Sciatic nerve (tissue), 2 donors: ENCODE results near the gene MARF1. TPM values are rescaled to one million over a fixed set of nuclear protein-coding genes. Genes with fewer than 3 reads are reported as not detected.
"Not testable (repeated sequence)": the region's sequence is repeated elsewhere in the genome, so short reads cannot be mapped to it uniquely, and the experiment has no call there.

Source experiments
- ATAC-seq: fragments of 200-7000 bp; cut with Tn5 transposase; one replicate; pipeline ENCODE4 v1.9.1; 2020; ENCODE audit warnings: mild to moderate bottlenecking, moderate library complexity
- DNase-seq: peaks from one replicate; pipeline ENCODE4 v3.0.0-alpha.2; 2020; ENCODE audit warnings: low spot score
- intact Hi-C: fragments of 100-400 bp; cut with DNase I; formaldehyde crosslinking; loops from one replicate; pipeline ENCODE4 v1.14.2; 2022
- total RNA-seq: library from RNA; stranded (reverse); fragmentation: NEBNext Ultra II Directional; extraction: Animal tissue kit (Norgen Biotek cat#: 25700); gene quantifications from one replicate; pipeline ENCODE4 v1.2.1, GENCODE V29; 2021
- donor health status: DM: no; HTN: no; CAD: no.
- donor health status: DM: no; HTN: no; CAD: no.

Gene MARF1
- total RNA-seq, 1 donor from 2014 or later: 138 TPM

DNA sequence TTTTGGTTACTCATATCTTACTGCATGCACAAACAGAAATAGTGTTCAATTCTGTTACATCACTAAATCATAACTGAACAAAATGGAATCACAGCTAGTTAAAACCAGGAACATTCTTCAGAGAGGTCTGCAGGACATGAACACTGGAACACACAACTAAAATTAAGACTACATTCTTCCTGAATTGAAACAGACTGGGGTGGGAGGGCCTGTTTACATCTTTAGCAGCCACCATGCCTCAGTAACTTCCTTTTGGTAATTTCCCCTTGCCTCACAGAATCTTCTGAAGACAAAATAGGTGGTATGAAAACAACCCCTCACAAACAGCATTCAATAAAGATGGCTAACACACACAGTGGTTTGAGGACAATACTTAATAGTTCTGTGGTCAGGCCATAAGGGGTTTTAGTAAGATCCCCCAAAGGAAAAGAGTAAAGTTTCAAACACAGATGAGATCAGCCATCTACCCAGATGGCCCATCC, 6.5 kb downstream of the MARF1 start:
- DNase-seq (no peak), ATAC-seq (peak; percentile 44)
- intact Hi-C loops: loop anchor here (10.0 kb wide), 1 partner anchor 172 kb away; no protein-coding TSS in a partner anchor

DNA sequence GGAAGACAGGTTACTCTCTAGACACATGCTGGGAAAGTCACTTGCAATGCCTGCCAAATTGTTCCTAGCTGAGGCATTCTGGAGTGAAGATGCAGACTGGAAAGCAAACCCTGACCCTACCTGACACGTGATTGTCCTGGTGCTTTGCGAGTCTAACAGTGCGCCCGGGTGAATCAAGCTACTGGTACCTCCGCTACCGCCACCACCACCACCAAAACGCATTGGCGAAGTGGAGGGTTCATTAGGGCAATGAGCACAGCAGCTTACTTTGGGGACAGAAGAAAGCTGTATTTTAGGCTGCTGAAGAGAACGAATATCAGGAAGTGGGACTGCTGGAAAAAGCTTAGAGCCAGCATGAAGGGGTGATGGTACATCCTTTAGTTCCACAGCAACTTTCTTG, 7.0 kb downstream of the MARF1 start:
- ATAC-seq: no peak
- intact Hi-C loops: loop anchor here (10.0 kb wide), 1 partner anchor 171 kb away; no protein-coding TSS in a partner anchor
- DNase-seq: no peak

- ATAC-seq: no peak
- intact Hi-C loops: loop anchor here (10.0 kb wide), 1 partner anchor 167 kb away; no protein-coding TSS in a partner anchor
- no peak for DNase-seq
These were observed 11.1 kb downstream of the MARF1 start for GRCh38 chr16:15631730-15632409.

- intact Hi-C loops: no loop called here
- DNase-seq: no peak
- no peak for ATAC-seq
These were observed 21.1 kb downstream of the MARF1 start for GRCh38 chr16:15621889-15622288.

GRCh38 chr16:15621456-15621855, 21.5 kb downstream of the MARF1 start:
- DNase-seq (no peak), ATAC-seq (no peak)
- intact Hi-C loops: no loop called here

DNA sequence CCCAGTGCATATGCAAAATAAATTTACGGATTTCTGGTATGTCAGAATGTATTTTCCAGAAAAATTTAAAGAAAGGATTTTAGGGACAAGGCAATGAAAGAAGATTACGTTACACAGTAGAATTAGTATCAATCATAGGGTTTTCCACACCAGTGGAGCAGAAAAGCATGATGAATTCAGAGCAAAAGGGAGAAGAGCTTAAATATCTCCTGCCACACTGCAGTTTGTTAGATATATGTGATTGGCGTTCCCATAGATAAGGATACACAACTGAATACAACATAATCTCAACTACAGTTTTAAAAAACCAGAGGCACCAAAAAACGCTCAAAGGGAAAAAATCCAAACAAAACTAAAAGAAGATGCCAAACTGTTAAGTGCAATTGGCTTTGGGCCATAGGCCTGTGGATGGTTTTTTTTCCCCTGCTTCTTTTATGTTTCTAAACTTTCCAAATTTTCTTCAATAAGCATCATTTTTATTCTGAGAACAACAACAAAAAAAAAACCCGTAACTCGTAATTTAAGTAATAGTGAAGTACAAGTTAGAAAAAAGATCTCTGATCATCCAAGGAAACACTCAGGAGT, 22.3 kb downstream of the MARF1 start:
- DNase-seq: no peak
- intact Hi-C loops: no loop called here
- ATAC-seq: no peak

- intact Hi-C loops: no loop called here
- no peak for DNase-seq
- no peak for ATAC-seq
These were observed 24.6 kb downstream of the MARF1 start for GRCh38 chr16:15618392-15618791.

GRCh38 chr16:15617901-15618300, 25.1 kb downstream of the MARF1 start:
- intact Hi-C loops: no loop called here

GRCh38 chr16:15616475-15617165, 26.3 kb downstream of the MARF1 start:
- intact Hi-C loops: no loop called here
- ATAC-seq (no peak), DNase-seq (no peak)

More at GRCh38 chr16:15617901-15618300, 25.1 kb downstream of the MARF1 start:
- ATAC-seq: no peak
- no peak for DNase-seq

GRCh38 chr16:15616012-15616411, 26.9 kb downstream of the MARF1 start:
- no peak for DNase-seq
- intact Hi-C loops: no loop called here
- ATAC-seq: no peak

DNA sequence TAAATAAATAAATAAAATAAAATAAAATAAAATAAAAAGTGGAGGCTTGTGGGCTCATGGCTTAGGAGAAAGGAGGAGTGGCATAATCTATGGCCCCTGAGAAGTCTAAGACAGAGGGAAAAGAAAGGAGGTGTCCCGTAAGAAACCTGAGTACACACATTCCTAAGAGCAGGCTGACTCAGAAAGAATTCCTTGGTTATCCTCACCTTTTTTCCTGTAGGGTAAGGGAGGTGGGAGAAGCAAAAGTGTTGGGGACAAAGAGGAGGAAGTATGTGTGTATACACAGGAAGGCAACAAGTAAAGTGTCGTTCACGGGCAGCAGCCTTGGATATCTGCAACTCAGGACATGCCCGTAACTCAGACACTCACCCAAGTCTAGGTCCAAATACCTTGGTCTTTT, 29.3 kb downstream of the MARF1 start:
- ATAC-seq (no peak), DNase-seq (no peak)
- intact Hi-C loops: no loop called here

DNA sequence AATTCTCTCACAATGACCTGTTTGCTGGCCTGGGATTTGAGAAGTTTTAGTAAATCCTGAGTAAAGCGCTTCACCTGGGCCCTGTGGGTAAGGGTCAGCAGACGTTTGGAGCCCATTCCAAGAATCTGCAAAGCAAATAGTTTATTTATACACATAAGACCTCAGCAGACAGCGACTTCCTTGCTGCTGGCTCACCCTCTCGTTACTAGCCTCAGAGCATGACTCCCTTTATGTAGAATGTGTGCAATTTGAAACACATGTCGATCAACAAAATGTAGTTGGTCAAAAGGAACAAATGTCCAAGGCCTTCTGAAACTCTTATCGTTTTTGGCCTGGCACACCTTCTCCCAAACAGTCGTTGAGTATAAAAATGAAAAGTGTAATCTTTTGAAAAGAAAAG, 31.3 kb downstream of the MARF1 start:
- intact Hi-C loops: no loop called here
- no peak for ATAC-seq
- DNase-seq: no peak

DNA sequence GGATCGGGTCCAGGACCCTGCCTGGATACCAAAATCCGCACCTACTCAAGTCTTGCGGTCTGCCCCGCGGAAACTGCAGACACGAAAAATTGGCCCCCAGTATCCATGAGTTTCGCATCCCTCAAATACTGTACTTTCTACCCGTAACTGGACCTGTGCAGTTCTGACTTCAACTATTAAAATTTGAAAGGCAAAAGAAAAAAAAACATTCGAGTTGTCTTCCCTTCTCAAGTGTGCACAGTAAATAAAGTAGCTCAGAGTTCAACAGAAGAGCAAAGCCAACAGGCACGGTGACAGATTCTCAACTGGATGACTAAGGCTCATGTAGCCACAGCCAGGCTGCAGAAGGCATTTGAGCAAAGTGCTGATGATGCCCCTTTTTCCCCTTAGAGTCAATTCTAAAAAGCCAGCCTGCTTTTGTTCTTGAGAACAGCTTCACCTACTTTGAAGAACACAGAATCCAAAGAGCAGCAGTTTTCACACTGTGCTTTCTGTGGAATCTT, 32.5 kb downstream of the MARF1 start:
- ATAC-seq: no peak
- DNase-seq: no peak
- intact Hi-C loops: no loop called here

DNA sequence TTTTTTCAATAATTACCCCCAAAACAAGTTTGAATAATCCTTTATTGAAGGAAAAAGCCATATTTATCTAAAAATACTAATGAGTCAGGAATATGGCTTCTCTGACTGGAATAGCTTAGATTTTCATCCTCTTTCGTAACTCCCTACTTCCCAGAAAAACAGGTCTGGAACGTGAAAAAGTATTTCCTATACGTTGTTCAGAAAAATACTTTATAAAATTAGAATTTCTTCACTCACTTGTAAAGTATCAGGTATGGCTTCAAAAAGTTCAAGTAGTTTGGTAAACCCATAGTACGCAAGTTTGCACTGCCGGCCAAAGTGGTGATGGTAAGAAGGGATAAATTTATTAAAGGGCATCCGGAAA, 33.7 kb downstream of the MARF1 start:
- ATAC-seq (no peak), DNase-seq (no peak)
- intact Hi-C loops: no loop called here

DNA sequence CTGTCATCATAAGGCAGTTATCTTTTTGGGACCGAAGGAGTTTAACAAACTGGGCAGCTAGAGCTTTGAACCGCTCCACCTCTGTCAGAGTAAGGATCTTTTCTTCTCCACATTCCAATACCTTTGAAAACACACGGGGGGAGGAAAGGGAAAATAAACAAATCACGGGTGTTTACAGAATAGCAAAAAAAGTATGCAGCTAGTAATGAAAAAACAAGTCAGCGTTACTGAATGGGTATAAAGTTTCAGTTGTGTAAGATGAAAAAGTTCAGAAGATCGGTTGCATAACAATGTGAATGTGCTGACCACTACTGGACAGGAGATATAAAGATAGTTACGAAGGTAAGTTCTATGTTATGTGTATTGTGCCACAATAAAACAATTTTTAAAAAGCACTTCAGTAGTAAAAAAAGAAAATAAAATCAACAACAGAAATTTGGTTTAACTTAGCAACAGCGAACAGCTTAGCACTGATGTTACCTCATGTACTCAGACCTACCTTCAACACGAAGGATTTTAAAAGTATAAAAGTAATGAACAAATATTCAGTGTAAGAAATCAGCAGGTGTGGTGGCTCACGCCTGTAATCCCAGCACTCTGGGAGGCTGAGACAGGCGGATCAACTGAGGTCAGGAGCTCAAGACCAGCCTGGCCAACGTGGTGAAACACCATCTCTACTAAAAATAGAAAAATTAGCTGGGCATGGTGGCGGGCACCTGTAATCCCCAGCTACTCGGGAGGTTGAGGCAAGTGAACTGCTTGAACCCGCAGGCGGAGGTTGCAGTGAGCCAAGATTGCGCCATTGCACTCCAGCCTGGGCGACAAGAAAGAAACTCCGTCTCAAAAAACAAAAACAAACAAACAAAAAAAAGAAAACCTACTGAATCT, 34.3 kb downstream of the MARF1 start:
- intact Hi-C loops: no loop called here
- DNase-seq: no peak
- no peak for ATAC-seq

GRCh38 chr16:15607700-15608396, 35.1 kb downstream of the MARF1 start:
- intact Hi-C loops: no loop called here
- ATAC-seq: peak; percentile 96
- no peak for DNase-seq

- ATAC-seq, DNase-seq, intact Hi-C loops: not testable (repeated sequence)
These were observed 35.7 kb downstream of the MARF1 start for GRCh38 chr16:15607221-15607699.

- DNase-seq: peak; percentile 33
- intact Hi-C loops: no loop called here
- ATAC-seq: no peak
These were observed 36.3 kb downstream of the MARF1 start for GRCh38 chr16:15606518-15607220.
